ENCODE results near the gene TPSAB1. TPM values are rescaled to one million over a fixed set of nuclear protein-coding genes. Genes with fewer than 3 reads are reported as not detected.

The TPSAB1 gene
- total and polyA plus RNA-seq, 10 of the 15 experiments (the other 5 are each of a cell fraction or from before 2014, with no cell fraction given): 0.06 TPM; not detected in 9

- Histone ChIP-seq H3K27me3 (replicated peaks in 1 of 2; ENCODE audit: control insufficient read depth in 2 of 2, insufficient read depth in 2 of 2, low read length in 1 of 2) (no peaks in the 10 kb centered on the region; a peak in 1 of 4 replicates), H3K79me2 (ENCODE audit: control insufficient read depth, insufficient read depth, low read length) (no peaks in the 10 kb centered on the region), H4K20me1 (ENCODE audit: control insufficient read depth, insufficient read depth) (no peaks in the 10 kb centered on the region), H3K27ac (ENCODE audit: control insufficient read depth, insufficient read depth) (no peak overlapping the region), H3K36me3 (ENCODE audit: control insufficient read depth in 2 of 2, insufficient read depth in 2 of 2, low read length in 1 of 2) (no peaks in the 10 kb centered on the region), H3K4me3 (no peak overlapping the region), H3K9ac (ENCODE audit: control insufficient read depth, insufficient read depth, low read length) (no peak overlapping the region), H3K4me2 (ENCODE audit: control insufficient read depth, insufficient read depth) (no peak overlapping the region), H3K4me1 (ENCODE audit: control insufficient read depth, insufficient read depth, low read length) (no peaks in the 10 kb centered on the region), H2AFZ (ENCODE audit: control insufficient read depth, low read depth, low read length) (no peak overlapping the region), H3K9me3 (replicated peaks; ENCODE audit: control insufficient read depth, insufficient read depth, low read length) (no peaks in the 10 kb centered on the region)
- in situ Hi-C loops (cut with MboI): no loop called here
- intact Hi-C loops (cut with micrococcal nuclease; ENCODE audit: unreplicated experiment): no loop called here
- DNase-seq (ENCODE audit: low read depth, low spot score) (no peak), FAIRE-seq (no peak), ATAC-seq (no peak)
- ChIA-PET RAD21 (ENCODE audit: unreplicated experiment) (no interaction called here), POLR2A (no interaction called here), CTCF (no interaction called here), SMC1A (ENCODE audit: uncharacterized antibody, unreplicated experiment) (no interaction called here)
- BruUV-seq (replicated peaks): no TSS peak
- 67% methylated on average over 7 of the region's 7 CpGs for WGBS (ENCODE audit: insufficient coverage, insufficient replicate concordance, low lambda C conversion rate, missing lambda C conversion rate)
- TF ChIP-seq PBX3 (IDR thresholded peaks at IDR 0.05; ENCODE audit: insufficient replicate concordance, low read depth, low read length) (no peak), RCOR1 (conservative IDR thresholded peaks at IDR 0.05; ENCODE audit: low read depth, low read length) (no peak), NBN (IDR thresholded peaks at IDR 0.05) (no peak), ZNF207 (IDR thresholded peaks at IDR 0.05; ENCODE audit: borderline replicate concordance) (no peak), ZBTB11 (CRISPR knock-in tag; IDR thresholded peaks at IDR 0.05) (no peak), TARDBP (IDR thresholded peaks at IDR 0.05; ENCODE audit: borderline replicate concordance) (no peak), STAT3 (IDR thresholded peaks at IDR 0.05; ENCODE audit: low read depth, low read length) (no peak), SMAD5 (IDR thresholded peaks at IDR 0.05; ENCODE audit: low read depth) (no peak), SIX5 (IDR thresholded peaks at IDR 0.05; ENCODE audit: low read depth, low read length, severe bottlenecking) (no peak)
- TF ChIP-seq, protein P1, sequence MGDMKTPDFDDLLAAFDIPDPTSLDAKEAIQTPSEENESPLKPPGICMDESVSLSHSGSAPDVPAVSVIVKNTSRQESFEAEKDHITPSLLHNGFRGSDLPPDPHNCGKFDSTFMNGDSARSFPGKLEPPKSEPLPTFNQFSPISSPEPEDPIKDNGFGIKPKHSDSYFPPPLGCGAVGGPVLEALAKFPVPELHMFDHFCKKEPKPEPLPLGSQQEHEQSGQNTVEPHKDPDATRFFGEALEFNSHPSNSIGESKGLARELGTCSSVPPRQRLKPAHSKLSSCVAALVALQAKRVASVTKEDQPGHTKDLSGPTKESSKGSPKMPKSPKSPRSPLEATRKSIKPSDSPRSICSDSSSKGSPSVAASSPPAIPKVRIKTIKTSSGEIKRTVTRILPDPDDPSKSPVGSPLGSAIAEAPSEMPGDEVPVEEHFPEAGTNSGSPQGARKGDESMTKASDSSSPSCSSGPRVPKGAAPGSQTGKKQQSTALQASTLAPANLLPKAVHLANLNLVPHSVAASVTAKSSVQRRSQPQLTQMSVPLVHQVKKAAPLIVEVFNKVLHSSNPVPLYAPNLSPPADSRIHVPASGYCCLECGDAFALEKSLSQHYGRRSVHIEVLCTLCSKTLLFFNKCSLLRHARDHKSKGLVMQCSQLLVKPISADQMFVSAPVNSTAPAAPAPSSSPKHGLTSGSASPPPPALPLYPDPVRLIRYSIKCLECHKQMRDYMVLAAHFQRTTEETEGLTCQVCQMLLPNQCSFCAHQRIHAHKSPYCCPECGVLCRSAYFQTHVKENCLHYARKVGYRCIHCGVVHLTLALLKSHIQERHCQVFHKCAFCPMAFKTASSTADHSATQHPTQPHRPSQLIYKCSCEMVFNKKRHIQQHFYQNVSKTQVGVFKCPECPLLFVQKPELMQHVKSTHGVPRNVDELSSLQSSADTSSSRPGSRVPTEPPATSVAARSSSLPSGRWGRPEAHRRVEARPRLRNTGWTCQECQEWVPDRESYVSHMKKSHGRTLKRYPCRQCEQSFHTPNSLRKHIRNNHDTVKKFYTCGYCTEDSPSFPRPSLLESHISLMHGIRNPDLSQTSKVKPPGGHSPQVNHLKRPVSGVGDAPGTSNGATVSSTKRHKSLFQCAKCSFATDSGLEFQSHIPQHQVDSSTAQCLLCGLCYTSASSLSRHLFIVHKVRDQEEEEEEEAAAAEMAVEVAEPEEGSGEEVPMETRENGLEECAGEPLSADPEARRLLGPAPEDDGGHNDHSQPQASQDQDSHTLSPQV (IDR thresholded peaks at IDR 0.05): no peak
- TF ChIP-seq, protein P2, sequence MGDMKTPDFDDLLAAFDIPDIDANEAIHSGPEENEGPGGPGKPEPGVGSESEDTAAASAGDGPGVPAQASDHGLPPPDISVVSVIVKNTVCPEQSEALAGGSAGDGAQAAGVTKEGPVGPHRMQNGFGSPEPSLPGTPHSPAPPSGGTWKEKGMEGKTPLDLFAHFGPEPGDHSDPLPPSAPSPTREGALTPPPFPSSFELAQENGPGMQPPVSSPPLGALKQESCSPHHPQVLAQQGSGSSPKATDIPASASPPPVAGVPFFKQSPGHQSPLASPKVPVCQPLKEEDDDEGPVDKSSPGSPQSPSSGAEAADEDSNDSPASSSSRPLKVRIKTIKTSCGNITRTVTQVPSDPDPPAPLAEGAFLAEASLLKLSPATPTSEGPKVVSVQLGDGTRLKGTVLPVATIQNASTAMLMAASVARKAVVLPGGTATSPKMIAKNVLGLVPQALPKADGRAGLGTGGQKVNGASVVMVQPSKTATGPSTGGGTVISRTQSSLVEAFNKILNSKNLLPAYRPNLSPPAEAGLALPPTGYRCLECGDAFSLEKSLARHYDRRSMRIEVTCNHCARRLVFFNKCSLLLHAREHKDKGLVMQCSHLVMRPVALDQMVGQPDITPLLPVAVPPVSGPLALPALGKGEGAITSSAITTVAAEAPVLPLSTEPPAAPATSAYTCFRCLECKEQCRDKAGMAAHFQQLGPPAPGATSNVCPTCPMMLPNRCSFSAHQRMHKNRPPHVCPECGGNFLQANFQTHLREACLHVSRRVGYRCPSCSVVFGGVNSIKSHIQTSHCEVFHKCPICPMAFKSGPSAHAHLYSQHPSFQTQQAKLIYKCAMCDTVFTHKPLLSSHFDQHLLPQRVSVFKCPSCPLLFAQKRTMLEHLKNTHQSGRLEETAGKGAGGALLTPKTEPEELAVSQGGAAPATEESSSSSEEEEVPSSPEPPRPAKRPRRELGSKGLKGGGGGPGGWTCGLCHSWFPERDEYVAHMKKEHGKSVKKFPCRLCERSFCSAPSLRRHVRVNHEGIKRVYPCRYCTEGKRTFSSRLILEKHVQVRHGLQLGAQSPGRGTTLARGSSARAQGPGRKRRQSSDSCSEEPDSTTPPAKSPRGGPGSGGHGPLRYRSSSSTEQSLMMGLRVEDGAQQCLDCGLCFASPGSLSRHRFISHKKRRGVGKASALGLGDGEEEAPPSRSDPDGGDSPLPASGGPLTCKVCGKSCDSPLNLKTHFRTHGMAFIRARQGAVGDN (IDR thresholded peaks at IDR 0.05): no peak
Observed at GRCh38 chr16:1274767-1275166, 34.3 kb downstream of the TPSAB1 start.

Data from GM12878 (cell line).